Mucosa of descending colon (tissue), 3 donors: ENCODE results near the gene S100A3. TPM values are rescaled to one million over a fixed set of nuclear protein-coding genes. Genes with fewer than 3 reads are reported as not detected.

Experiments used
- ATAC-seq: fragments of 200-7000 bp; cut with Tn5 transposase; one replicate; pipeline ENCODE4 v1.9.1; 2020; ENCODE audit warnings: mild to moderate bottlenecking, moderate library complexity
- DNase-seq, 3 donors: peaks; one replicate each; pipeline ENCODE4 v3.0.0-alpha.2; 2020
- H3K36me3 ChIP-seq: fragments of 200-600 bp; one replicate; pipeline ENCODE4 v1.8.0; 2021; ENCODE audit warnings: low read depth, mild to moderate bottlenecking
- H3K4me1 ChIP-seq: fragments of 200-600 bp; one replicate; pipeline ENCODE4 v1.8.0; 2021; ENCODE audit warnings: low read depth, mild to moderate bottlenecking
- H3K4me3 ChIP-seq: fragments of 200-600 bp; one replicate; pipeline ENCODE4 v1.8.0; 2021; ENCODE audit warnings: mild to moderate bottlenecking
- H3K9me3 ChIP-seq: fragments of 200-600 bp; one replicate; pipeline ENCODE4 v1.8.0; 2021; ENCODE audit warnings: mild to moderate bottlenecking
- CTCF ChIP-seq: fragments of 200-600 bp; IDR thresholded peaks from one replicate; pipeline ENCODE4 v1.8.0; 2022; ENCODE audit warnings: antibody characterized with exemption, mild to moderate bottlenecking
- intact Hi-C, 2 donors: fragments of 100-400 bp; cut with DNase I in 1 of 2; cut with micrococcal nuclease in 1 of 2; formaldehyde crosslinking; loops; one replicate each; pipeline versions ENCODE4 v1.11.0 to v1.11.1; 2022; cut with DNase I, micrococcal nuclease
- total RNA-seq, 3 donors: library from RNA; stranded (reverse); fragmentation: NEBNext Ultra II Directional in 2 of 3; extraction: Animal tissue kit (Norgen Biotek cat#: 25700) in 2 of 3; gene quantifications; one replicate each; pipeline versions ENCODE4 v1.2.1 to v1.2.4, GENCODE V29; 2021 to 2023
- donor health status: DM: no; HTN: no; CAD: no; lungs with moderate emphysema.
- donor health status: DM: no; HTN: no; CAD: no.
- donor health status: DM: no; HTN: yes; CAD: no.

S100A3 gene
- total RNA-seq, 3 donors from 2014 or later = 0.85 to 2.2 TPM; not detected in 1

- no peaks in the 10 kb centered on the region for H3K9me3 ChIP-seq
- intact Hi-C loops = no loop called here
- peak in 1 of 3 donors; percentile 20 for DNase-seq
- no peaks in the 10 kb centered on the region for H3K36me3 ChIP-seq
- no peak for TF ChIP-seq CTCF
- H3K4me3 ChIP-seq = no peak overlapping the region
- ATAC-seq = no peak
- peaks cover 19% of the 10 kb centered on the region for H3K4me1 ChIP-seq
Measured at GRCh38 chr1:153549741-153550397, 811 bp upstream of the S100A3 start.

GRCh38 chr1:153547560-153548551, 1.2 kb downstream of the S100A3 start:
- peaks cover 29% of the 10 kb centered on the region for H3K4me1 ChIP-seq
- no peaks in the 10 kb centered on the region for H3K36me3 ChIP-seq
- H3K9me3 ChIP-seq = no peaks in the 10 kb centered on the region
- no peak for TF ChIP-seq CTCF
- ATAC-seq = no peak
- intact Hi-C loops = no loop called here
- H3K4me3 ChIP-seq = no peak overlapping the region
- no peak for DNase-seq

- peaks cover 29% of the 10 kb centered on the region for H3K4me1 ChIP-seq
- intact Hi-C loops = no loop called here
- peak in 1 of 3 donors; percentile 30 for DNase-seq
- ATAC-seq = no peak
- no peak overlapping the region for H3K4me3 ChIP-seq
- H3K36me3 ChIP-seq = no peaks in the 10 kb centered on the region
- no peaks in the 10 kb centered on the region for H3K9me3 ChIP-seq
- TF ChIP-seq CTCF = no peak
Measured at GRCh38 chr1:153546796-153547559, 2.1 kb downstream of the S100A3 start.

GRCh38 chr1:153546371-153546770, 2.7 kb downstream of the S100A3 start:
- H3K36me3 ChIP-seq = no peaks in the 10 kb centered on the region
- TF ChIP-seq CTCF = no peak
- intact Hi-C loops = no loop called here
- H3K4me1 ChIP-seq = peaks cover 29% of the 10 kb centered on the region
- no peak overlapping the region for H3K4me3 ChIP-seq
- peak in 1 of 3 donors; percentile 42 for DNase-seq
- H3K9me3 ChIP-seq = no peaks in the 10 kb centered on the region
- ATAC-seq = no peak
